OCI-M2 (cell line): ENCODE data around the gene DIAPH1.
A peak's percentile ranks its signal among the peaks of the same experiment; 100 is the strongest.

Experiments used
- DNase-seq: peaks from one replicate; lab custom pipeline; 2025; ENCODE audit not compliant: unreplicated experiment; lab: John Stamatoyannopoulos, UW

DIAPH1 gene

GRCh38 chr5:141618804-141619554 is at the start of gene DIAPH1:
Gene DIAPH1 (minus strand): TSS chr5:141619000. CDS start chr5:141618914, 86 bp downstream.
- peak; percentile 45 for DNase-seq

DNA sequence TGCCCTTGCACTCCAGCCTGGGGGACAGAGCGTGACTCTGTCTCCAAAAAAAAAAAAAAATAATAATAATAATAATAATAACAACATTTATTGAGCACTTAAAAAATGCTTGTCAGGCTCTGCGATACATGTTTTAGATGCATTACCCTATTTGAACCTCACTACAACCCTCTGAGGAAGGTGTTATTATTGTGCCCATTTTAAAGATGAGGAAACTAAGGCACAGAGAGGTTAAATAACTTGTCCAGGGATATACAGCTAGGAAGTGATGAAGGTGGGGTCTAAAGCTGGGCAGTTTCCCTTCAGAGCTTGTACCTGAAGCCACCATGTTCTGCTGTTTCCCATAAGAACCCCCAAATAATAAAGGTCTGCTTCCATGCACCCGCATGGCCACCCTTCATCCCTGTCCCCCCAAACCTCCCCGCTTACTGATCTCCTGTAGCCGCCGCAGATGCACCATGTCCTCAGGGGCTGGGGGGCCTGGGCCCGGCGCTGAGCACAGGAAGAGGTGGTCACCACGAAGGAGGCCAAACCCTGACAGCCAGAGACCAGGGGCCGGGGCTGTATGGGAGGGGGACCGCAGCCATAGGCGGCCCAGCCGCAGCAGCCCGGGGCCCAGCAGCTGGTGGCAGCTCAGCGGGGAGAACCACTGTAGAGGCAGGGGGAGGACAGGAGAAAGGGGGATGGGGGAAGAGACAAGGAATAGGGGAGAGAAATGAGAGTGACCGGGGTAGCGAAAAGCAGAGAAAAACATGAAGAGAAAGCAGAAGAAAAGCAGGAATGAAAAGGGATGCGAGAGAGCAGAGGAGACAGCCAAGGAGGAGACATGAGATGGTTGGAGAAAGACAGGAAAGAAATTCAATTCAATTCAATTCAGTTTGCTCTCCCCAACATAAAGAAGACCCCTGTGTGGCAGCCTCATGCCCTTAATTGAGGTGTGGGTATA is 47.5 kb upstream of the DIAPH1 start:
- no peak for DNase-seq

GRCh38 chr5:141664733-141665461 is 46.1 kb upstream of the DIAPH1 start:
- DNase-seq, result peak; percentile 20

DNA sequence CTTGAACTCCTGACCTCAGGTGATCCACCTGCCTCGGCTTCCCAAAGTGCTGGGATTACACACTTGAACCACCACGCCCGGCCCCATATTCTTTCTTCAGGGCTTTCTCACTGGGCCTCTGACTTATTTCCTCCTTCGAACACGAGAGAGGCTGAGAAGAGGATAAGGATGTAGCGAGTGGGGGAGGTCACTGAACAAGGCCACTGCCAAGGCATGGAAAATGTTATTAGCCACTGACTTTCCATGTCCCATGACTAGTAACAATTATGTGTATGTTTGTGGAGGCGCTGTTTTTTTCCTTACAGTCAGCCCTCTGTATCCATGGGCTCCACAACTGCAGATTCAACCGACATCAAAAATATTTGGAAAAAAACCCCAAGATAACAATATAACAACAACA is 44.7 kb upstream of the DIAPH1 start:
- no peak for DNase-seq

GRCh38 chr5:141662028-141662427 is 43.2 kb upstream of the DIAPH1 start:
- no peak for DNase-seq

DNA sequence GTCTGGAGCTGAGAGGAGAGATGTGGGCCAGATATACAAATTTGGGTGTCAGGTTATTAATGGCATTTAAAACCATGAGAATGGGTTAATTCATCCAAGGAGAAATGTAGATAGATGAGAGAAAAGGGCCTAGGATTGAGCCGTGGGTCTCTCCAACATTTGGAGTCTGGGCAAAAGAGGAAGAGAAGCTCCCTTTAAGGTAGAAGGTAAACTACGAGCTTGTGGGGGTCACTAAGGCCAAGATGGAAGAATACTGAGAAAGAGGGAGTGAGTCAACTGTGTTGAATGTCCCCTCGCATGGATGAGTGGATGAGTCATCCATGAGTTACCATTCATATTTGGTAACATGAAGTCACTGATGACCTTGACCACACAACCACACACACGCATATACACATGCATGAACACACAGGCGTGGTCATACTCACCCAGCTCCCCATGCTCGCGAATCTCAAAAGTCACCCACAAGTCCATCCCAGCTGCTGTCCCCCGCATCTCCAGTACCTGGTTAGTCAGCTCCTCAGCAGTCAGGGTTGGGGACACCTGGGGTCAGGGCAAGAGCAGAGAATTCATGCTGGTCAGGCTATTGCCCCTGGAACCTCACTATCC is 39.2 kb upstream of the DIAPH1 start:
- no peak for DNase-seq

DNA sequence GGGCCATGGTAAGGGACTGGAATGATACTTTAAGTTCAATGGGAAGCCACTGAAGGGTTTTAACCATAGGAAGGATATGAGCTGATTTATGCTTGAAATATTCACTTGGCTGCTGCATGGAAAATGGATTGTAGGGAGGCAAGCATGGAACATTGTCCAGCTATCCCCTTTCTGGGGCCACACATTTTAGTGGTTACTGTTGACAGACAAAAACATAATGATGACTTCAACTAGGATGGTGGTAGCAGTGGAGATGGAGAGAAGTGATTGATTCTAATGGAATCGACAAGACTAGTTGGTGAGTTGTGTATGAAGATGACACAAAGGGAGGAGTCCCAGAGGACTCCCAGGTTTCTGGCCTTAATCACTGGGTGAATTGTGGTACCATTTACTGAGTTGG is 38.6 kb upstream of the DIAPH1 start:
- no peak for DNase-seq

DNA sequence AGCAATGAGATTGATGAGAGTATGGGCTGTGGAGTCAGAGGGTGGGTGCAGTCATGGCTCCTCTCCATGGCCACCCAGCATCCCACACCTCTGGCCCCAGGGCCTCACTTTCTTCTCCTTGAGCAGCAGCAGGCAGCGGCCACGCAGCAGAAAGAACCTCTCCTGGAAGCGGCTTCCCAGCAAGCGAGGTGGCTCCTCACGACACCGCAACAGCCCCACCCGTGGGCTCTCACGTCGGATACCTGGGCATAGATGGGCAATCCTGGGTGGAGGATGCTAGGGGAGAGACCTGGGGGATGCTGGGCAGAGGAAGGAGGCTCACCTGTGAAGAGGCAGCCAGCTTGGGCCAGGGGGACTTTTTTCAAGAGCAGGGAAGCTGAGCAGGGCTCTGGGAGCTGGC is 37.6 kb upstream of the DIAPH1 start:
- no peak for DNase-seq

- no peak for DNase-seq
Observed at GRCh38 chr5:141655020-141655419, 36.2 kb upstream of the DIAPH1 start.

GRCh38 chr5:141654298-141654697 is 35.5 kb upstream of the DIAPH1 start:
- no peak for DNase-seq

- no peak for DNase-seq
Observed at GRCh38 chr5:141651728-141652105, 32.9 kb upstream of the DIAPH1 start.

- peak; percentile 18 for DNase-seq
Observed at GRCh38 chr5:141650851-141651727, 32.3 kb upstream of the DIAPH1 start, which contains the start of gene FCHSD1. Gene FCHSD1 (minus strand): TSS chr5:141651418. CDS start chr5:141651368, 50 bp downstream.

DNA sequence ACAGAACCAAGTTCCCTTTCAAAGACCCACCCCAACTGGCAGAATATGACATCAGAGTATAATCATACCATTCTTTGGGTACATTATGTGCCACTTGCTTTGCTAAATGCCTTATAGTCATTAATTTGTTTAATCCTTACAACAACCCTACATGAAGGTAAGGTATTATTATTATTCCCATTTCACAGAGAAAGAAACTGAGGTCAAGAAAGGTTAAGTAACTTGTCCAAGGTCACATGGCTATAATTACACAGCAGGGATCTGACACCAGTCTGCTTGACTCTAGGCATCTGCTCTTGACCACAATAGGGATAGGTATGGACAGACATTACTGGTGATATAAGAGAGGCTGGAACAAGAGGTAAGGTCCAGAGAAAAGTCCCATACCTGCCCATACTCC is 31.2 kb upstream of the DIAPH1 start:
- no peak for DNase-seq

DNA sequence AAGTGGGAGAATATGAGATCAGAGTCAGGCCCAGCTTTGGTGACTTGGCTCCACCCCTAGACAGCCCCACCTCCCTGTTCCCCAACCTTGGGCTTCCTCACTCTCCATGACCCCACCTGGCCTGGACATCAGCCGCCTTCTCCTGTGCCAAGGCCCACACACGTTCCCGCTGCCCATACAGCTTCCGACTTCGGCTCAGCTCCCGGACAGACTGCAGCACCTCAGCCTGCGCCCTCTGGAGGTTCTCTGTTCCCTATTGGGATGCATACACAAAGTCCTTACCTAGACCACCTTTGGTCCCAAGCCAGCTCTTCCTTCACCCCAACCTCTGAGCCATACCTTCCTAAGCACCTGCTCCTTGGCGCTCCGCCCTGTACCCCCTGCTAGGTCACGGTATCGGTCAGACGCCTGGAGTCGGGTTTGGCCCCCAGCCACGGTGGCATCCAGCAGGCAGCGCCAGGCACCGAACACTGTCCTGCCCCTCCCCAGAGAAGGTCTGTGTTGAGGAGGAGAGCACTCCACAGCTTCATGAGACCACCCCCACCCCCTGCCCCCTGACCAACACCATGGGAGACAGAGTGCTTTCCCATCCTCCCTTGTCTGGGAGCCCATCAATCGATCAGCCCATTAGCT is 30.4 kb upstream of the DIAPH1 start:
- no peak for DNase-seq

- DNase-seq, result no peak
Observed at GRCh38 chr5:141647851-141648250, 29.1 kb upstream of the DIAPH1 start.

DNA sequence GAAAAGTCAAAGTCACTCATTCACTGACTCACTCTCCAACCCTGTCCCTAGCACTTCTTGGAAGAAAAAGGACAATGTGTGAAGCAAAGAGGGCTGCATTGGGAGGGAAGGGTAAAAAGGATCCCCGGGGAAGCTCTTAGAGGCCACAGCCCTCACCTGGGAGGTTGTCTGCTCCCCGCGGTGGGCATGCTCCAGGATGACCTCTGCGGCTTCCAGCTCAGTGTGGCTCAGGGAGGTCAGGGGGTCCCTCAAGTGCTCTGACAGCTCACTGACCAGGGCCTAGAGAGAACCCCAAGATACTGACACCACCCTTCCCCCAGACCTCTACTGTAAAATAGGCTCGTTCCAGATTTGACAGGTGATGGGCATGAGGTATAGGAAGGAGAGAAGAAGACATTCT is 28.4 kb upstream of the DIAPH1 start:
- DNase-seq, result no peak

- DNase-seq, result no peak
Observed at GRCh38 chr5:141646026-141646425, 27.2 kb upstream of the DIAPH1 start.

- DNase-seq, result no peak
Observed at GRCh38 chr5:141641634-141642267, 23.0 kb upstream of the DIAPH1 start.

GRCh38 chr5:141640698-141641097 is 21.9 kb upstream of the DIAPH1 start:
- DNase-seq, result no peak
